ENCODE measurements around the gene CYTIP. TPM values are rescaled to one million over a fixed set of nuclear protein-coding genes. Genes with fewer than 3 reads are reported as not detected.
"Not testable (repeated sequence)": the region's sequence is repeated elsewhere in the genome, so short reads cannot be mapped to it uniquely, and the experiment has no call there.

Gene CYTIP
- polyA plus RNA-seq, 3 donors: 1.8 to 2.6 (median 2.2) TPM

- DNase-seq (ENCODE audit: extremely low read depth in 1 of 11, low read depth in 9 of 11, low spot score in 4 of 11): not testable (repeated sequence)
These were observed 40.9 kb downstream of the CYTIP start for GRCh38 chr2:157402801-157403485.

GRCh38 chr2:157395811-157396210 is 48.1 kb downstream of the CYTIP start:
- DNase-seq (ENCODE audit: extremely low read depth in 1 of 11, low read depth in 9 of 11, low spot score in 4 of 11): no peak

GRCh38 chr2:157394928-157395327 is 49.0 kb downstream of the CYTIP start:
- DNase-seq (ENCODE audit: extremely low read depth in 1 of 11, low read depth in 9 of 11, low spot score in 4 of 11): no peak

DNA sequence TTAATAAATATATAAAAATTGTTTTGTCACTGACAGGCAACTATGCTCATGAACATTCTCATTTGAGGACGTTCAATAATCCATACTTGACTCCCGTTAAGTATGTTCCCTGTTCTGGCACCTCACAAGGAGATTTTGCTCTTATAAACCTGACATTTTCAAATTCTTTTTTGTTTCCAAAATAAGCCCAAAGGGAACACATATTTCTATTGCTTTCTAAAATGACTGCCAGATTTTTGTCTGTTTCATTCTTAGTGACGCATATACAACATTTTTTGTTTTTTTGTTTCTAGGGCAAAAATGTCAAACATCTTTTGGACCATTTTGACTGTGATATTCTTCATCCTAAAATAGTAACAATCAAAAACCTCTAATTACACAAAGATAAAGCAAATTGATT is 50.5 kb downstream of the CYTIP start:
- no peak for DNase-seq (ENCODE audit: extremely low read depth in 1 of 11, low read depth in 9 of 11, low spot score in 4 of 11)

GRCh38 chr2:157388827-157389226 is 55.1 kb downstream of the CYTIP start:
- DNase-seq (ENCODE audit: extremely low read depth in 1 of 11, low read depth in 9 of 11, low spot score in 4 of 11): no peak

GRCh38 chr2:157386747-157387146 is 57.1 kb downstream of the CYTIP start:
- no peak for DNase-seq (ENCODE audit: extremely low read depth in 1 of 11, low read depth in 9 of 11, low spot score in 4 of 11)

DNA sequence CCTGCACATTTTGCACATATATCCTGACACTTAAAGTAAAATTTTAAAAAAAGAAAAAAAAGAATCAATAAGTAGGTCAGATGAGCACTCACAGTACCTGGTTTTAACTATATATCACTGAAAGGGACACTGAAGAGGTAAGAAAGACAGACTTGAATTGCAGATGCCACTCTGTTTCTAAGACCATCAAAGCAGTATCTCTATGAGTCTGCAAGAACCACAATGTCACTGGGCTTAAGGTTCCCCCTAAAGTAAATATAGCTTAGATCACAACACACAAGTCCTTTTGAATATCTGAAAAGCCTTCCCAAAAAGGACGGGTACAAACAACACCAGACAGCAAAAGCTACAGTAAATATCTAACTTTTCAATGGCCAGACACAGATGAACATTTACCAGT is 57.6 kb downstream of the CYTIP start:
- no peak for DNase-seq (ENCODE audit: extremely low read depth in 1 of 11, low read depth in 9 of 11, low spot score in 4 of 11)

GRCh38 chr2:157377861-157378260 is 66.0 kb downstream of the CYTIP start:
- no peak for DNase-seq (ENCODE audit: extremely low read depth in 1 of 11, low read depth in 9 of 11, low spot score in 4 of 11)

GRCh38 chr2:157376041-157376440 is 67.8 kb downstream of the CYTIP start:
- DNase-seq (ENCODE audit: extremely low read depth in 1 of 11, low read depth in 9 of 11, low spot score in 4 of 11): no peak

DNA sequence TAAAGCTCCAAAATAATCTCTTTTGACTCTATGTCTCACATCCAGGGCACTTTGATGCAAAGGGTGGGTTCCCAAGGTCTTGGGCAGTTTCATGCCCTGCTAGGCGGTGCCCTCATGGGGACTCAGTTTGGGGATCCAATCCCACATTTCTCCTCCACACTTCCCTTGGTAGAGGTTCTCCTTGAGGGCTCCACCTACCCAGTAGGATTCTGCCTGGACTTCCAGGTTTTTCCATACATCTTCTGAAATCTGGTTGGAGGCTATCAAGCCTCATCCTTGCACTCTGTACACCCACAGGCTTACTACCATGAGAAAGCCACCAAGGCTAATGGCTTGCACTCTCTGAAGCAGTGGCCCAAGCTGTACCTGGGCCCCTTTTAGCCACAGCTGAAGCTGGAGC is 68.5 kb downstream of the CYTIP start:
- no peak for DNase-seq (ENCODE audit: extremely low read depth in 1 of 11, low read depth in 9 of 11, low spot score in 4 of 11)

DNA sequence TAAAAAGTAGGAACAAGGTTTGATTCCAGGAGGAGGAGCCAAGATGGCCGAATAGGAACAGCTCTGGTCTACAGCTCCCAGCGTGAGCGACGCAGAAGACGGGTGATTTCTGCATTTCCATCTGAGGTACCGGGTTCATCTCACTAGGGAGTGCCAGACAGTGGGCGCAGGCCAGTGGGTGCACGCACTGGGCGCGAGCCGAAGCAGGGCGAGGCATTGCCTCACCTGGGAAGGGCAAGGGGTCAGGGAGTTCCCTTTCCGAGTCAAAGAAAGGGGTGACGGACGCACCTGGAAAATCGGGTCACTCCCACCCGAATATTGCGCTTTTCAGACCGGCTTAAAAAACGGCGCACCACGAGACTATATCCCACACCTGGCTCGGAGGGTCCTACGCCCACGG is 75.4 kb downstream of the CYTIP start:
- not testable (repeated sequence) for DNase-seq (ENCODE audit: extremely low read depth in 1 of 11, low read depth in 9 of 11, low spot score in 4 of 11)

GRCh38 chr2:157367704-157368103 is 76.2 kb downstream of the CYTIP start:
- DNase-seq (ENCODE audit: extremely low read depth in 1 of 11, low read depth in 9 of 11, low spot score in 4 of 11): no peak

Other genes starting within 250 kb of the CYTIP start
- gene GALNT5, start 186.4 kb downstream of the CYTIP start, polyA plus RNA-seq (ENCODE audit: insufficient read length in 3 of 3): under 1 TPM; 0.45 to 0.62 (median 0.50) TPM
- gene ERMN, start 118.3 kb downstream of the CYTIP start, polyA plus RNA-seq (ENCODE audit: insufficient read length in 3 of 3): under 1 TPM; 0.27 to 0.56 (median 0.54) TPM
- under 1 TPM; 0.13 to 0.23 (median 0.17) TPM for gene ACVR1C, start 184.8 kb upstream of the CYTIP start, polyA plus RNA-seq (ENCODE audit: insufficient read length in 3 of 3)

Measured in renal cortex interstitium (tissue), 11 donors.